Breast epithelium (tissue), 3 donors: ENCODE data around the gene ANKH.

Experiments
- POLR2A ChIP-seq: fragments of 450-650 bp; IDR thresholded peaks from one replicate; pipeline ENCODE4 v1.6.1; 2016; ENCODE audit warnings: antibody characterized with exemption, mild to moderate bottlenecking, moderate library complexity
- POLR2AphosphoS5 ChIP-seq, 3 donors: sonication (generic); formaldehyde crosslinking; IDR thresholded peaks; one replicate each; pipeline ENCODE4 v1.6.1; 2017; ENCODE audit warnings: antibody characterized with exemption in 3 of 3
- TF ChIP-seq, protein P1 (sequence below), 3 donors: fragments of 450-650 bp; IDR thresholded peaks; one replicate each; pipeline ENCODE4 v1.5.1; 2016 to 2017; ENCODE audit warnings: antibody characterized with exemption in 3 of 3, mild to moderate bottlenecking in 3 of 3, moderate library complexity in 3 of 3

- TF ChIP-seq, protein P1, sequence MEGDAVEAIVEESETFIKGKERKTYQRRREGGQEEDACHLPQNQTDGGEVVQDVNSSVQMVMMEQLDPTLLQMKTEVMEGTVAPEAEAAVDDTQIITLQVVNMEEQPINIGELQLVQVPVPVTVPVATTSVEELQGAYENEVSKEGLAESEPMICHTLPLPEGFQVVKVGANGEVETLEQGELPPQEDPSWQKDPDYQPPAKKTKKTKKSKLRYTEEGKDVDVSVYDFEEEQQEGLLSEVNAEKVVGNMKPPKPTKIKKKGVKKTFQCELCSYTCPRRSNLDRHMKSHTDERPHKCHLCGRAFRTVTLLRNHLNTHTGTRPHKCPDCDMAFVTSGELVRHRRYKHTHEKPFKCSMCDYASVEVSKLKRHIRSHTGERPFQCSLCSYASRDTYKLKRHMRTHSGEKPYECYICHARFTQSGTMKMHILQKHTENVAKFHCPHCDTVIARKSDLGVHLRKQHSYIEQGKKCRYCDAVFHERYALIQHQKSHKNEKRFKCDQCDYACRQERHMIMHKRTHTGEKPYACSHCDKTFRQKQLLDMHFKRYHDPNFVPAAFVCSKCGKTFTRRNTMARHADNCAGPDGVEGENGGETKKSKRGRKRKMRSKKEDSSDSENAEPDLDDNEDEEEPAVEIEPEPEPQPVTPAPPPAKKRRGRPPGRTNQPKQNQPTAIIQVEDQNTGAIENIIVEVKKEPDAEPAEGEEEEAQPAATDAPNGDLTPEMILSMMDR (IDR thresholded peaks at IDR 0.05) = no peak
- TF ChIP-seq POLR2AphosphoS5 (IDR thresholded peaks at IDR 0.05) (no peak), POLR2A (no peak)
These were observed 151.2 kb downstream of the ANKH start for GRCh38 chr5:14720236-14720923.
